ENCODE measurements around the gene CERS4.
"Not testable (repeated sequence)": the region's sequence is repeated elsewhere in the genome, so short reads cannot be mapped to it uniquely, and the experiment has no call there.

CERS4 gene, protein sequence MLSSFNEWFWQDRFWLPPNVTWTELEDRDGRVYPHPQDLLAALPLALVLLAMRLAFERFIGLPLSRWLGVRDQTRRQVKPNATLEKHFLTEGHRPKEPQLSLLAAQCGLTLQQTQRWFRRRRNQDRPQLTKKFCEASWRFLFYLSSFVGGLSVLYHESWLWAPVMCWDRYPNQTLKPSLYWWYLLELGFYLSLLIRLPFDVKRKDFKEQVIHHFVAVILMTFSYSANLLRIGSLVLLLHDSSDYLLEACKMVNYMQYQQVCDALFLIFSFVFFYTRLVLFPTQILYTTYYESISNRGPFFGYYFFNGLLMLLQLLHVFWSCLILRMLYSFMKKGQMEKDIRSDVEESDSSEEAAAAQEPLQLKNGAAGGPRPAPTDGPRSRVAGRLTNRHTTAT

DNA sequence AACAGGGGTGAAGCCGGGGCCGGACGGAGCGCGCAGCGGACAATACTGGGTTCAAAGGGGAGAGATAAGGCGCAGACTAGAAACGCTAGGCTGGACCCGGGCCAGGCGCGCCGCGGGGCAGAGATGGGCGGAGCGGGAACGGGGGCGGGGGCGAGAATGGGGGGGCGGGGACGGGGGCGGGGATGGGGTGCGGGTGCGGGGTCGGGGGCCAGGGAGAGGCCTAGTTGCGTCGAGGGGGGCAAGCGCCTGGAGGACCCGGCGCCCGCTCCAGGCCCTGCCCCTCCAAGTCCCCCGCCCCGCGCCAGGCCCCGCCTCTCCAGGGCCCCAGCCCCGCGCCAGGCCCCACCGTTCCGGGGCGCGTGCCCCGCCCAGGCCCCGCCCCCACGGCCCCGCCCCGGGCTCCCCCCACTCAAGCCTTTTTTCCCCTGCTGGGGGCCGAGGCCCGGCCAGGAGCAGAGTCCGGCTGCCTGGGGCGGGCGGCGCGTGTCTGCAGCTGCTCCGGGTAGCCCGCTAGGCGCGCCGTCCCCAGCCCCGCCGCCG, at the start of gene CERS4:
TSS of gene CERS4 (plus strand) at position 449 of the 540 bp plus-strand sequence. CDS start 41,707 bp downstream, outside the sequence.
- DNase-seq (ENCODE audit: low read depth in 2 of 3, low spot score in 1 of 3): peak; percentile 41 to 78 (median 60)

DNA sequence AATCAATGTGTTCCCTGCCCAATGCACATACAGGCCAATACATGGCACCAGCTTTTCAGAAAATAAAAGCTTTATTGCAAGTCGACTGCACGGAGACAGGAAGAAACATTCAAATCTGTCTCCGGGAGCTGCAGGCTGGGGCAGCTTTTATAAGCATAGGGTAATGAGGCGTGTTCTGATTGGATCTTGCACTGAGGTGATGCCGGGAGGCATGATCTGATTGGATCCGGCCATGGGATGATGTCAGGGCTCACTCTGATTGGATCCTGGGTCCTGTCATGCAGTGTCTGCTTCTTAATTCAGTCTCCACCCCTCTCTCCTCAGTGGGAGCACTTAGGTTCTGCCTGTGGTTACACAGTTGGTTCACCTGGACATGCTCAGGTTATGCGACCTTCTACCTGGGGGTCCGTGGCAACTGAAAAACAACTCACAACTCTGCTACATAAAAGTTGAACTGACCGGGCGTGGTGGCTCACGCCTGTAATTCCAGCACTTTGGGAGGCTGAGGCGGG, 48.0 kb upstream of the CERS4 start:
- DNase-seq (ENCODE audit: low read depth in 2 of 3, low spot score in 1 of 3): peak; percentile 10 to 29 (median 14)

DNA sequence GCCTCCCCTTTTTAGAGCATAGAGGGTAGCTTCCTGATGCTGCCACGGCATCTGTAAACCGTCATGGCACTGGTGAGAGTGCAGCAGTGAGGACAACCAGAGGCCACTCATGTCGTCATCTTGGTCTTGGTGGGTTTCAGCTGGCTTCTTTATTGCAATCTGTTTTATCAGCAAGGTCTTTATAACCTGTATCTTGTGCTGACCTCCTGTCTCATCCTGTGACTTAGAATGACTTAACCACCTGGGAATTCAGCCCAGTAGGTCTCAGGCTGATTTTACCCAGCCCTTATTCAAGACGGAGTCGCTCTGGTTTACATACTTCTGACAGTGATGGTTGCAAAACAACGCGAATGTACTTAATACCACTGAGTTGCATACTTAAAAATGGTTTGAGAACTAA, 45.4 kb upstream of the CERS4 start:
- DNase-seq (ENCODE audit: low read depth in 2 of 3, low spot score in 1 of 3): no peak

DNA sequence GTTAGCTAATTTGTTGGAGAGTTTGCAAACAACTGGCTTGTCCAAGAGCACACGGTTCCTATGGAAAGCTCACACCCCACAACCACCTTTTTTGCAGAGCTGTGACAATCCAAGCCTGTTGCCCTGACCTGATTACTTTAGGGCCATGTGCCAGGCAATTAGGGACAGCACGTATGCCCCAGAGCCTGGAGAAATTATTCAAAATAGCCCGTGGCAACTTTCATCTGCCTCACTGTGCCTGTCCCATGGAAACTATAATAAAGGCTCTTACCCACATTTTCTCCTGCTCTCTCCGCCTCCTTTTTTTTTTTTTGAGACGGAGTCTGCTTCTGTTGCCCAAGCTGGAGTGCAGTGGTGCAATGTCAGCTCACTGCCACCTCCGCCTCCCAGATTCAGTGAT, 41.2 kb upstream of the CERS4 start:
- no peak for DNase-seq (ENCODE audit: low read depth in 2 of 3, low spot score in 1 of 3)

DNA sequence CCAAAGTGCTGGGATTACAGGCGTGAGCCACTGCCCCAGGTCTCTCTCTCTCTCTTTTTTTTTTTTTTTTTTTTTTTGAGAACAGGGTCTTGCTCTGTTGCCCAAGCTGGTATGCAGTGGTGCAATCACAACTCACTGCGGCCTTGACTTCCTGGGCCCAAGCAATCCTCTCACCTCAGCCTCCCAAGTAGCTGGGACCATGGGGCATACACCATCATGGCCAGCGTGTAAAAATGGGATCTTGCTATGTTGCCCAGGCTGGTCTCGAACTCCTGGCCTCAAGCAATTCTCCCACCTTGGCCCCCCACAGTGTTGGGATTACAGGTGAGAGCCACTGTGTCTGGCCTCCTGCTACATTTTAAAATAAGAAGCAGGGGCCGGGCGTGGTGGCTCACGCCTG, 40.6 kb upstream of the CERS4 start:
- no peak for DNase-seq (ENCODE audit: low read depth in 2 of 3, low spot score in 1 of 3)

DNA sequence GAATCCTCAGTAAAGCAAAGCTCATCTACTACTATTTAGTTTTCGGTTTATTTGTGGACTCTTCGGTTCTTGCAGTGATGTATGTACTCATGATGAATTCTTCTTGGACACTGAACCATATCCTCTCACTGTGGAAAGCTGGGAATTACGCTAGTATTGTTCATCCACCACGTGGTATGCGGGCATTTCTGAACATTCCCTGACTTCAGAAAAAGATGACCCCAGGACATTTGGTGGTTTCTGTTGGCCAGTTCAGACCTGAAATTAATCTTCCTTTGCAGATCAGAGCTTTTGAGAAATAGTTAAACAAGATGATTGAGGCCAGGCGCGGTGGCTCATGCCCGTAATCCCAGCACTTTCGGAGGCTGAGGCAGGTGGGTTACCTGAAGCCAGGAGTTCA, 34.5 kb upstream of the CERS4 start:
- no peak for DNase-seq (ENCODE audit: low read depth in 2 of 3, low spot score in 1 of 3)

DNA sequence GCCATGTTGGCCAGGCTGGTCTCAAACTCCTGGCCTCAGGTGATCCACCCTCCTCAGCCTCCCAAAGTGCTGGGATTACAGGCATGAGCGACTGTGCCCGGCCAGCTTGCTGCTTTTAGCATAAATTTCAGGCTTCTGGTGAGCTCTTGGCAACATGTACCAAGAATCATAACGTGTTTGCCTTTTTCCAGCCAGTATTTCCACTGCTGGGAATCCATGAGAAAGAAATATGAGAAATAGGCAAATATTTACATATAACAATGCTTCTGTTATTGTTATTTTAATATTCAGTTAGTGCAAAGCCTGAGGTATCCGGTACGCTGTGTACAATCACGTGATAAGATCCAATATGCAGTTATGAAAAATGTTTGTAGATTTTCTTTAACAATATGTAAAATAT, 29.2 kb upstream of the CERS4 start:
- no peak for DNase-seq (ENCODE audit: low read depth in 2 of 3, low spot score in 1 of 3)

DNA sequence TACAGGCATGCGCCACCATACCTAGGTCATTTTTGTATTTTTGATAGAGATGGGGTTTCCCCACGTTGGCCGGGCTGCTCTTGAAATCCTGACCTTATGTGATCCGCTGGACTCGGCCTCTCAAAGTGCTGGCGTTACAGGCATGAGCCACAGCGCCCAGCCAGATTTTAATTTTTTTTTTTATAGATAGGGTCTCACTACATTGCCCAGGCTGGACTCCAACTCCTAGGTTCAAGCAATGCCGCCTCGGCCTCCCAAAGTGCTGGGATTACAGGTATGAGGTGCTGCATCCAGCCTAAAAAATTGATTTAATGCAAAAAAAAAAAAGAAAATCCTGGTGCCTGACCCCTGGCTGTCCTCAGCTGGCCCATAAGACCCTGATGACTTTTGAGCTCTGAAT, 24.9 kb upstream of the CERS4 start:
- DNase-seq (ENCODE audit: low read depth in 2 of 3, low spot score in 1 of 3): no peak

DNA sequence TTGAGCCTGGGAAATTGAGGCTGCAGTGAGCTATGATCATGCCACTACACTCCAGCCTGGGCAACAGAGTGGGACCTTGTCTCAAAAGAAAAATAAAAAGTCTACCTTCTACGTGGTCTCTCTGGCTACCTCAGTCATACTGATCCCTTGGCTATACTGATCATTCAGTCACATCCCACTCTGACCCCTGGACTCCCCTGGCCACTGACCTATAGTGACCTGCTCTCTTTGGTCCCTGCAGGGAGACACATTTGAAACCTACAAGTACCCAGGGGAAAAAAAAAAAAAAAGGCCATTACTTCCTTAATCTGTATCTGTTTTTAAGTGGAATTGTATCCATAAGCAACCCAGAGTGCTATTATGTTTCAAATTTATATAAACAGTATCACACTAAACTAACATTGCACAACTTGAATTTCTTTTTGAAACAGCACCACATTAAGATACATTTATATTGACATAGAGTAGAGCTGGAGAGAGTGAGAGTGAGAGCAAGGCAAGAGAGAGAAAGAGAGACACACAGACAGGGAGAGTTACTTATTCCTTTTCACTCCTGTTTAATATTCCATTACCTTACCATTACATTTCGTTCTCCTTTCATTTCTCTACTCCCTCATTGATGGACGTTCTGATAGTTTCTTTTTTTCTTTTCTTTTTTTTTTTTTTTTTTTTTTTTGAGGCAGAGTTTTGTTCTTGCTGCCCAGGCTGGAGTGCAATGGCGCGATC, 23.7 kb upstream of the CERS4 start:
- no peak for DNase-seq (ENCODE audit: low read depth in 2 of 3, low spot score in 1 of 3)

DNA sequence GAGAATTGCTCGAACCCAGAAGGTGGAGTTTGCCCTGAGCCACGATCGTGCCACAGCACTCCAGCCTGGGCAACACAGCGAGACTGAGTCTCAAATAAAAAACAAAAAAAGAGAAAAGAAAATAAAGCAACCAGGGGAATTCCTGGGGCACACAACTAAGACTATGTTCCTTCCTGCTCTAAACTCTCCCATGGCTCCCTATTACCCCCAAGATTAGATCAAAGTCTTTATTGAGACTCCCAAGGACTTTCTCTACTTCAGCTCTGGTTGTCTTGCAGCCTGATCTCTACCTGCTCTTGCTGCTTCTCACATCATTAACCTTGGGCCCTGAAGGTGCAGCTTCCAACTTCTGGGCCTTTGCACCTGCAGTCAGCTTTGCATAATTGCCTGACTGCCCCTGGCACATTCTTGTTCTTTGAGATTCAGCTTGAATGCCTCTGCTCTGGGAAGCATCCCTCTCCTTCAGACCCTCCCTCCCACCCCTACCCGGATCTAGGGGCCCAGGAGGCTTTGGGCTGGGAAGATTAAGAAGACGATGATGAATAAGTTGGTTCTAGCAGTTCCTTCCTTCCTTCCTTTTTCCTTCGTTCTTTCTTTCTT, 16.8 kb upstream of the CERS4 start:
- DNase-seq (ENCODE audit: low read depth in 2 of 3, low spot score in 1 of 3): no peak

DNA sequence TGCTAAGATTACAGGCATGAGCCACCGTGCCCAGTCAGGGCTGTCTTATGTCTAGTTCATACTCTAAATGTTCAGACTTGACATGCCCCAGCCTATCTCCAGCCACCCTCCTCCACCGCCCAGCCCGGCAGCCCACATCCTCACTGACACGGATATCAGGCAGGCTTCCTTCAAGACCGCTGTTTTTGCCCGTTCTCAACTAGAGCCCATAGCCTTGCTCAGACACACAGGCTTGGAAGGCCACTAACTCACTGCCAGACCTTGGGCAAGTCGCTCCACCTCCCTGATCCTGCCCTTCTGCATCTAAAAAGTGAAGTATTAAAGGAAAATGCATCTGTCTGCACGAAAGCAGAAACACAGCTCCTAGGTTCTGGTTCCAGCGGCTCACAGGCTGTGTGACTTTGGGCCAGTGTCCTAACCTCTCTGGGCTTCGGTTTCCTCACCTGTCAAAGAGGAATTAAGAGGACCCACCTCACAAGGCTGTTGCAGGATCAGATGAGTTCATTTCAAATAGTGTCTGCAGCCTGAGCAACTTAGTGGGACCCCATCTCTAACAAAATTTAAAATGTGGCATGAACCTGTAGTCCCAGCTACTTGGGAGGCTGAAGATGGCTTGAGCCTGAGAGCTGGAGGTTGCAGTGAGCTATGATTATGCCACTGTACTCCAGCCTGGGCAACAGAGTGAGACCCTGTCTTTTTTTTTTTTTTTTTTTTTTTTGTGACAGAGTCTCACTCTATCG, 14.5 kb upstream of the CERS4 start:
- no peak for DNase-seq (ENCODE audit: low read depth in 2 of 3, low spot score in 1 of 3)

DNA sequence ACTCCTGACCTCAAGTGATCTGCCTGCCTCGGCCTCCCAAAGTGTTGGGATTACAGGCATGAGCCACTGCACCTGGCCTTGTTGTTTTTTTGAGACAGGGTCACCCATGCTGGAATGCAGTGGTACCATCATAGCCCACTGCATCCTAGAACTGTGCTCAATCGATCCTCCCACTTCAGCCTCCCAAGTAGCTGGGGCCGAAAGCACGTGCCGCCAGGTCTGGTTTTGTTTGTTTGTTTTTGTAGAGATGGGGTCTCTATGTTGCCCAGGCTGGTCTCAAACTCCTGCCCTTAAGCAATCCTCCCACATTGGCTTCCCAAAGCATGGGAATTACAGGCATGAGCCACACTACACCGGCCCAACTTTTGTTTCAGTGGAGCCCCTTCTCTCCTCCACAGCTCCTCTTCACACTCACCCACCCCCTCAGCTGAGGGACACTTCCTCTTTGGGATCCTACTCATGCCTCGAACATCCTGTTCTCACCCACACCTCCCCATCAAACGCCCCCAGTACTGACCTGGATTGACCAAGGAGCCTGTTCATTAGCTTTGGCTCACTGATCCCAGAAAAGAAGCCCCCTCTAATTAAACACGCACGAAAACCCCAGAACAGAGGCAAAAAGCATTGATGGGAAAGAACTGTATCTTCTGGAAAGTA, 12.8 kb upstream of the CERS4 start:
- no peak for DNase-seq (ENCODE audit: low read depth in 2 of 3, low spot score in 1 of 3)

DNA sequence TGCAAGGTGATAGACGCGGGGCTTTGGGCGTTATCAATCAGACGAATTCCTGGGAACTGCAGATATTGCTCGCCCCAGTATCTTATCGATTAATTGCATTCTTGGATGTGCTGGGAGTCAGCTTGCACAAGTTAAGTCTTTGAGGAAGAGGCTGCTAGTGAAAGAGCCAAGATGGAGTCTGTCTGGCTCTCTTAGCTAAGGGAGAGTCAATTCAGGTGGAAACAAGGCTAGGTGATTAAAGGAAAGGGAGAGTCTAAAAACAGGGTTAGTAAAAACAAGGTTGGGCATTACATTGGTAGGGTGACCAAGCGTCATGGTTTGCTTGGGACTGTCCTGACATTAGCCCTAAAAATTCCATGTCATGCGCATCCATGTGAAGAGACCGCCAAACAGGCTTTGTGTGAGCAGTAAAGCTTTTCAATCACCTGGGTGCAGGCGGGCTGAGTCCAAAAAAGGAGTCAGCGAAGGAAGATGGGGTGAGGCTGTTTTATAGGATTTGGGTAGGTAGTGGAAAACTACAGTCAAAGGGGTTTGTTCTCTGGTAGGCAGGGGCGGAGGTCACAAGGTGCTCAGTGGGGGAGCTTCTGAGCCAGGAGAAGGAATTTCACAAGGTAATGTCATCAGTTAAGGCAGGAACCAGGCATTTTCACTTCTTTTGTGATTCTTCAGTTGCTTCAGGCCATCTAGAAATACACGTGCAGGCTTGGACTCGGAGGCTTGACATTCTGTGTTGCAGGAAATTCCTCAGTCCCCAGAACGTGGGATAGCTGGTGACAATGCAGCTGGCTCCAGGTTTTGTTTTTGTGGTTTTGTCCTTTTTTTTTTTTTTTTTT, 5.7 kb upstream of the CERS4 start:
- DNase-seq (ENCODE audit: low read depth in 2 of 3, low spot score in 1 of 3): not testable (repeated sequence)

DNA sequence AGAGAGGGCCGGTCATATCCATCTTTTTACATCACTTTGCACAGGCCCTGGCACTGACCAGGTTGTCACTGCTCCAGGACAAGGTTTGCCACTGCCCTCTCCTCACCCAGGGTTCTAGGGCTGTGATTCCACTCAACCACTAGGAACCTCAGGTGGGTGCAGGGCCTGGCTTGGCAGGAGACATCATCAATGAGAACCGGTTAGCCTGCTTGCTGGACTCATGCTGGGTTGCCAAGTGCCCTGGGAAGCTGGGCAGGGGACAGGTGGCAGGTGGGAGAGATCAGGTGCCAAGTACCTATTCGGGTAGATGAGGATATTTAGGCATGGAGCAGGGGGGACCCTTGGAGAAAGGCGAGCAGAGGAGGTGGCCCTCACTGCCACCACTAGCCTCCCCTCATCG, 4.2 kb upstream of the CERS4 start:
- DNase-seq (ENCODE audit: low read depth in 2 of 3, low spot score in 1 of 3): no peak

DNA sequence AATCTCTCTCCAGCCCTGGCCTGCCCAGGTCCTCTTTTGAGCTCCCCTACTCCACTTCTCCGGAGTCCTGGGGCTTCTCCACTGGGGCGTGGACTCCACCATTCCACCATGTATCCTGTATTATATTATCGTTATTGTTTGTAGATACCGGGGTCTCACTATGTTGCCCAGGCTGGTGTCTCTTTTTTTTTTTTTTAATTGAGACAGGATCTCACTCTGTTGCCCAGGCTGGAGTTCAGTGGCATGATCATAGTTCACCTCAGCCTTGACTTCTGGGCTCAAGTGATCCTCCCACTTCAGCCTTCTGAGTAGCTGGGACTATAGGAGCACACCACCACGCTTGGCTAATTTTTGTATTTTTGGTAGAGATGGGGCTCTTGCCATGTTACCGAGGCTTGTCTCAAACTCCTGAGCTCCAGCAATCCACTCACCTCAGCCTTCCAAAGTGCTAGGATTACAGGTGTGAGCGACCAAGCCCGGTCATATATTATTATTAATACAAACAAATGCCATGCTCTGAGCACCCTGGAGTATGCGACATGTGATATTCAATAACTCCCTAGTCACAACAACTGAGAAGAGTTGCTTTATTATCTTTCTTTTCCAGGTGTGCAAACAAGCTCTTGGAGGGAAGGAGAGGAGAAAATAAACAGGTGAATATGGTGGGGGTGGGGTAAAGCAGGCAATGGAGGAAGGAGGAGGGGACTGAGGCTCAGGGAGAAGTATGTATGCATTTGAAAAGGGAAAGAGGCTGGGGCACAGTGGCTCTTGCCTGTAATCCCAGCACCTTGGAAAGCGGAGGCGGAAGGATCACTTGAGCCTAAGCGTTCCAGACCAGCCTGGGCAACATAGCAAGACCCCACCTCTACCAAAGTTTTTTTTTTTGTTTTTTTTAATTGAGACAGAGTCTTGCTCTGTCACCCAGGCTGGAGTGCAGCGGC, 2.8 kb upstream of the CERS4 start:
- DNase-seq (ENCODE audit: low read depth in 2 of 3, low spot score in 1 of 3): no peak

DNA sequence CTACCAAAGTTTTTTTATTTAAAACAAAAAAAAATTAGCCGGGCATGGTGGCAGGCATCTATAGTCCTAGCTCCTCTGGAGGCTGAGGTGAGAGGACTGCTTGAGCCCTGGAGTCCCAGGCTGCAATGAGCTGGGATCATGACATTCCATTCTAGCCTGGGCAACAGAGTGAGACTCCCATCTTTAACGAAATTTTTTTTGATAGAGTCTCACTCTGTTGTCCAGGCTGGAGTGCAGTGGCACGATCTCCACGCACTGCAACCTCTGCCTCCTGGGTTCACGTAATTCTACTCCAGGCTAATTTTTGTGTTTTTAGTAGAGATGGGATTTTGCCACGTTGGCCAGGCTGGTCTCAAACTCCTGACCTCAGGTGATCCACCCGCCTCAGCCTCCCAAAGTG, 1.8 kb upstream of the CERS4 start:
- not testable (repeated sequence) for DNase-seq (ENCODE audit: low read depth in 2 of 3, low spot score in 1 of 3)

DNA sequence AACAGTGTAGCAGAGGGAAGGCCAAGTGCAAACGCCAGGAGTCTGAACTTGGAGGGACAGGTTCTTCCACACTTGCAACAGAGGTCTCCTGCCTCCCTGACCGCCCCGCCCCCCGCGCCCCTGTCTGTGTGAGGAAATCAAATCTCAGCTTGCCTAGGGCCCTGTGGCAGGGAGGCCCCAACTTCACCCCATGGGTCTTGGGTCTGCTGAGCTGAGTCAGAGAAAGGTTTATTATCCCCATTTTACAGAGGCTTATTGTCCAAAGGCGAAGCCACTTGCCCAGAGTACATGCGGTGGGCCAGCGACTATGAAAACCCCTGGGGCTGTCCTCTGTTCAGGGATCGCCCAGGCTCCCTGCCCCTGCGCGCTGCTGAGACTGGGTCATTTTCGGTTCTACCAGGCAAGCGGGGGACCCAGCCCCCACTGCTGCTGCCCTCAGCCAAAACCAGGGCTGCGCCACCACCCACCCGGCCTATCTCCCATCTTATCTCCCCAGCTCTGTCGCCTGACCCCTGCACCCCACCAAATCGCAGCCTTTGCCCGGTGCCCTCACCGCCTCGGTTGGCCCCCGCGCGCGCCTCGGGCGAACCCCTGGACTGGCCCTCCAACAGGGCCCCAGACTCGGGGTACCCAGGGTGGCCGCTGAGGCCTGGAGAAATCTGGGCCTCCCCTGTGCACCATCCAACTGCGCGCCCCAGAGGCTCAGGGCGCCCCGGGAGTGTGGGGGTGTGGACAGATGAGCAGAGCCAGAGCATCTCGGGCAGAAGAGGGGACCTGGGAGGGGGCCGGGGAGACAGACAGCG, 850 bp upstream of the CERS4 start:
- no peak for DNase-seq (ENCODE audit: low read depth in 2 of 3, low spot score in 1 of 3)

All from stimulated activated CD4-positive, alpha-beta T cell treated with anti-CD3 and anti-CD28 coated beads, Interleukin-12 subunit alpha, Interleukin-12 subunit beta, amount 100 ng/mL, for 48 hours (primary cell).